Thymus (tissue), 14 donors: ENCODE results near the gene GDPD5. TPM values are rescaled to one million over a fixed set of nuclear protein-coding genes. Genes with fewer than 3 reads are reported as not detected.
A peak's percentile ranks its signal among the peaks of the same experiment; 100 is the strongest.

Source experiments
- DNase-seq, 9 donors: peaks; one replicate each; pipeline ENCODE4 v3.0.0-alpha.2; 2013; ENCODE audit warnings: low spot score in 9 of 9, low read depth in 6 of 9, missing footprints in 1 of 9
- H3K27ac ChIP-seq, 2 donors: one replicate each; pipeline ENCODE4 v1.5.1; 2013; ENCODE audit warnings: control low read depth in 1 of 2, low read depth in 1 of 2, low read length in 1 of 2, mild to moderate bottlenecking in 1 of 2, moderate library complexity in 1 of 2
- H3K27me3 ChIP-seq, 2 donors: one replicate each; pipeline ENCODE4 v1.5.1; 2013; ENCODE audit warnings: low read length in 1 of 2; ENCODE audit not compliant: control insufficient read depth in 2 of 2, insufficient read depth in 1 of 2
- H3K36me3 ChIP-seq, 2 donors: one replicate each; pipeline ENCODE4 v1.5.1; 2013; ENCODE audit warnings: low read length in 1 of 2, mild to moderate bottlenecking in 1 of 2, moderate library complexity in 1 of 2; ENCODE audit not compliant: control insufficient read depth in 2 of 2, insufficient read depth in 2 of 2
- H3K4me1 ChIP-seq, 2 donors: one replicate each; pipeline ENCODE4 v1.5.1; 2013; ENCODE audit warnings: low read length in 2 of 2; ENCODE audit not compliant: control insufficient read depth in 2 of 2, insufficient read depth in 2 of 2
- H3K4me3 ChIP-seq, 2 donors: one replicate each; pipeline ENCODE4 v1.5.1; 2013; ENCODE audit warnings: low read length in 2 of 2, control low read depth in 1 of 2, mild to moderate bottlenecking in 1 of 2
- H3K9me3 ChIP-seq, 2 donors: one replicate each; pipeline ENCODE4 v1.5.1; 2013; ENCODE audit warnings: low read length in 1 of 2, mild to moderate bottlenecking in 1 of 2; ENCODE audit not compliant: control insufficient read depth in 2 of 2, insufficient read depth in 1 of 2
- WGBS: extraction: QIAGEN DNeasy Blood & Tissue Kit; methylation state at CpG from one replicate; pipeline ENCODE4 v1.1.7; 2013; 5-methylcytosine and 5-hydroxymethylcytosine counted together
- long read RNA-seq, 10 donors: transcript quantifications; one replicate each; lab custom pipeline, GENCODE V29; 2026
- polyA plus RNA-seq: library from polyadenylated mRNA; stranded (reverse); fragments of 200-250 nt; gene quantifications from one replicate; pipeline ENCODE4 v1.2.3, GENCODE V29; 2013
- total RNA-seq: library from RNA; stranded (reverse); fragments of 120-200 nt; gene quantifications from one replicate; pipeline ENCODE4 v1.2.4, GENCODE V29; 2013
- donor health status: healthy.

GDPD5 gene
- total RNA-seq (3.1 TPM), polyA plus RNA-seq (25.3 TPM)
- long read RNA-seq, donor 1: 0 reads
- long read RNA-seq, donor 2: 0 reads
- long read RNA-seq, donor 3: 0 reads
- long read RNA-seq, donor 4: 0 reads
- long read RNA-seq, donor 5: 0 reads
- long read RNA-seq, donor 6, partial matches to known transcripts: 0 of 2 reads
- long read RNA-seq, donor 6, other reads (novel, unspliced or antisense): 0 of 2 reads
- long read RNA-seq, donor 7: 0 reads
- long read RNA-seq, donor 8: 0 reads
- long read RNA-seq, donor 9: 0 reads
- long read RNA-seq, donor 10: 0 reads

- H3K4me1 ChIP-seq: peaks cover 3 to 33% of the 10 kb centered on the region in 2 donors
- under 1% methylated on average over 99 of the region's 99 CpGs for WGBS
- peak; percentile 71 to 93 (median 85) for DNase-seq
- no peaks in the 10 kb centered on the region for H3K36me3 ChIP-seq
- H3K27ac ChIP-seq: peak within 1 kb of the TSS in 1 of 2 donors; percentile 56
- H3K4me3 ChIP-seq: peak within 1 kb of the TSS; percentile 70 to 74
- peaks cover 8 to 27% of the 10 kb centered on the region in 2 donors for H3K27me3 ChIP-seq
- peaks cover 0 to 8% of the 10 kb centered on the region in 2 donors for H3K9me3 ChIP-seq
Measured at GRCh38 chr11:75525433-75526191, at the start of gene GDPD5. Gene GDPD5, minus strand, starts transcription at chr11:75525941. Its CDS starts 48,206 bp downstream, at chr11:75477735.

GRCh38 chr11:75574698-75575602, 49.2 kb upstream of the GDPD5 start:
- Histone ChIP-seq H3K27me3 (no peaks in the 10 kb centered on the region), H3K4me3 (no peak overlapping the region), H3K36me3 (peaks cover 16 to 24% of the 10 kb centered on the region in 2 donors), H3K27ac (peak overlapping the region in 1 of 2 donors; percentile 20), H3K4me1 (no peaks in the 10 kb centered on the region), H3K9me3 (no peaks in the 10 kb centered on the region)
- 91% methylated on average over 12 of the region's 12 CpGs for WGBS
- DNase-seq: no peak

GRCh38 chr11:75572744-75573143, 47.0 kb upstream of the GDPD5 start:
- no peaks in the 10 kb centered on the region for H3K9me3 ChIP-seq
- no peak for DNase-seq
- no peak overlapping the region for H3K4me3 ChIP-seq
- WGBS: 83% methylated on average over 8 of the region's 8 CpGs
- H3K36me3 ChIP-seq: peaks cover 24 to 39% of the 10 kb centered on the region in 2 donors
- no peaks in the 10 kb centered on the region for H3K27me3 ChIP-seq
- H3K4me1 ChIP-seq: no peaks in the 10 kb centered on the region
- H3K27ac ChIP-seq: no peak overlapping the region

- Histone ChIP-seq H3K4me3 (no peak overlapping the region), H3K27me3 (no peaks in the 10 kb centered on the region), H3K36me3 (peaks cover 24 to 48% of the 10 kb centered on the region in 2 donors), H3K9me3 (no peaks in the 10 kb centered on the region), H3K27ac (no peak overlapping the region), H3K4me1 (no peaks in the 10 kb centered on the region)
- no peak for DNase-seq
- 98% methylated on average over 14 of the region's 14 CpGs for WGBS
Measured at GRCh38 chr11:75571625-75572024, 45.9 kb upstream of the GDPD5 start.

GRCh38 chr11:75570559-75571139, 44.9 kb upstream of the GDPD5 start:
- no peak for DNase-seq
- Histone ChIP-seq H3K9me3 (no peaks in the 10 kb centered on the region), H3K4me3 (no peak overlapping the region), H3K27me3 (no peaks in the 10 kb centered on the region), H3K27ac (no peak overlapping the region), H3K36me3 (peaks cover 24 to 49% of the 10 kb centered on the region in 2 donors), H3K4me1 (peaks cover 0 to 7% of the 10 kb centered on the region in 2 donors)
- 85% methylated on average over 9 of the region's 9 CpGs for WGBS

- H3K4me3 ChIP-seq: no peak overlapping the region
- peaks cover 24 to 49% of the 10 kb centered on the region in 2 donors for H3K36me3 ChIP-seq
- no peak overlapping the region for H3K27ac ChIP-seq
- 90% methylated on average over 14 of the region's 14 CpGs for WGBS
- DNase-seq: no peak
- H3K9me3 ChIP-seq: no peaks in the 10 kb centered on the region
- peaks cover 0 to 19% of the 10 kb centered on the region in 2 donors for H3K4me1 ChIP-seq
- H3K27me3 ChIP-seq: no peaks in the 10 kb centered on the region
Measured at GRCh38 chr11:75568616-75569219, 43.0 kb upstream of the GDPD5 start.

- 97% methylated on average over 6 of the region's 6 CpGs for WGBS
- H3K27me3 ChIP-seq: no peaks in the 10 kb centered on the region
- DNase-seq: no peak
- H3K36me3 ChIP-seq: peaks cover 24 to 49% of the 10 kb centered on the region in 2 donors
- peaks cover 0 to 27% of the 10 kb centered on the region in 2 donors for H3K4me1 ChIP-seq
- H3K9me3 ChIP-seq: no peaks in the 10 kb centered on the region
- H3K4me3 ChIP-seq: no peak overlapping the region
- no peak overlapping the region for H3K27ac ChIP-seq
Measured at GRCh38 chr11:75567971-75568370, 42.2 kb upstream of the GDPD5 start.

- H3K9me3 ChIP-seq: no peaks in the 10 kb centered on the region
- peaks cover 18 to 39% of the 10 kb centered on the region in 2 donors for H3K36me3 ChIP-seq
- H3K27me3 ChIP-seq: no peaks in the 10 kb centered on the region
- no peak for DNase-seq
- peaks cover under 1 to 31% of the 10 kb centered on the region in 2 donors for H3K4me1 ChIP-seq
- H3K4me3 ChIP-seq: no peak overlapping the region
- no peak overlapping the region for H3K27ac ChIP-seq
- WGBS: 98% methylated on average over 34 of the region's 34 CpGs
Measured at GRCh38 chr11:75566763-75567279, 41.1 kb upstream of the GDPD5 start.
